ENCODE data around the gene PPP1R12C.

GRCh38 chr19:55056827-55057226 lies 60.6 kb downstream of the PPP1R12C start:
- TF ChIP-seq CTCF (IDR thresholded peaks at IDR 0.05 in 4 of 5, conservative IDR thresholded peaks at IDR 0.05 in 1 of 5) (no peak), POLR2A (IDR thresholded peaks at IDR 0.05) (no peak)

Data from gastrocnemius medialis (tissue), 4 donors.